Endothelial cell of umbilical vein (primary cell): ENCODE results near the gene SSRP1.

Experiments
- EZH2 ChIP-seq: IDR thresholded peaks from 2 replicates; pipeline ENCODE4 v1.6.1; 2012; ENCODE audit warnings: borderline replicate concordance, low read depth, mild to moderate bottlenecking, moderate library complexity, low read length, inconsistent platforms; ENCODE audit not compliant: severe bottlenecking
- FOS ChIP-seq: IDR thresholded peaks from 2 replicates; pipeline ENCODE4 v1.6.1; 2011; ENCODE audit warnings: mild to moderate bottlenecking, low read length, moderate library complexity, borderline replicate concordance; ENCODE audit not compliant: insufficient read depth
- GATA2 ChIP-seq: IDR thresholded peaks from 2 replicates; pipeline ENCODE4 v1.7.0; 2011; ENCODE audit warnings: low read depth, mild to moderate bottlenecking, moderate library complexity, mixed read lengths, low read length; ENCODE audit not compliant: insufficient read length, insufficient read depth
- JUN ChIP-seq: IDR thresholded peaks from 2 replicates; pipeline ENCODE4 v1.6.1; 2011; ENCODE audit warnings: borderline replicate concordance, low read depth; ENCODE audit not compliant: insufficient read length, insufficient read depth
- MYC ChIP-seq: IDR thresholded peaks from one replicate; pipeline ENCODE4 v1.6.1; 2011; ENCODE audit warnings: mild to moderate bottlenecking, low read depth, low read length
- POLR2A ChIP-seq: IDR thresholded peaks from 2 replicates; pipeline ENCODE4 v1.6.1; 2012; ENCODE audit warnings: low read depth, mild to moderate bottlenecking, control low read depth, low read length
- POLR2AphosphoS5 ChIP-seq: IDR thresholded peaks from 2 replicates; pipeline ENCODE4 v1.6.1; 2012; ENCODE audit warnings: low read depth, mild to moderate bottlenecking, control low read depth, low read length, moderate library complexity; ENCODE audit not compliant: insufficient read depth
- TF ChIP-seq, protein P1 (sequence below), 2 donors: IDR thresholded peaks; 1 replicate in 1 of 2; 2 replicates in 1 of 2; pipeline ENCODE4 v1.5.1; 2011; ENCODE audit warnings: low read length in 2 of 2, mild to moderate bottlenecking in 2 of 2, moderate library complexity in 2 of 2, control low read depth in 1 of 2, inconsistent platforms in 1 of 2, low read depth in 1 of 2; ENCODE audit not compliant: insufficient read depth in 1 of 2; ENCODE audit errors: extremely low read depth in 1 of 2
- TF ChIP-seq, protein P2 (sequence below): IDR thresholded peaks from 2 replicates; pipeline ENCODE4 v1.6.1; 2011; ENCODE audit not compliant: insufficient read depth, insufficient read length

DNA sequence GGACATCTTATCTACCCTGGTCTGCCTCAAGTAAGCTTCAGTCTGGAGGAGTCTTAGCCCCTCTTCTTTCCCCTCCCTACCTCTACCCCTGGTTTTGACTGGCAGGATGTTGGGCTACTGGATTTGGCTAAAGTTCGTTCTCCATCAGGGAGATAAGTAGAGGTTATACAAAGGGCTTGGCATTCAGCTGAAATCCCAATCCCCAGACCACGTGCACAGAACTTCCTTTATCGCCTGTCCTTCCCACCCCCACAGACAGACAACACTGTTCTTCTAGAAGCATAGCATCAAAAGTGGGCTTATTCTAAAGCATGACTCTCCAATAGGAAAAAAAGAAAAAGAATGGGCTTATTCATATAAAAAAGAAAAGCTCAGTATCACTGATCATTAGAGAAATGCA, 37.5 kb upstream of the SSRP1 start:
- TF ChIP-seq POLR2AphosphoS5 (no peak), POLR2A (no peak), EZH2 (no peak), JUN (no peak), MYC (no peak), FOS (no peak), GATA2 (no peak)
- TF ChIP-seq, protein P1, sequence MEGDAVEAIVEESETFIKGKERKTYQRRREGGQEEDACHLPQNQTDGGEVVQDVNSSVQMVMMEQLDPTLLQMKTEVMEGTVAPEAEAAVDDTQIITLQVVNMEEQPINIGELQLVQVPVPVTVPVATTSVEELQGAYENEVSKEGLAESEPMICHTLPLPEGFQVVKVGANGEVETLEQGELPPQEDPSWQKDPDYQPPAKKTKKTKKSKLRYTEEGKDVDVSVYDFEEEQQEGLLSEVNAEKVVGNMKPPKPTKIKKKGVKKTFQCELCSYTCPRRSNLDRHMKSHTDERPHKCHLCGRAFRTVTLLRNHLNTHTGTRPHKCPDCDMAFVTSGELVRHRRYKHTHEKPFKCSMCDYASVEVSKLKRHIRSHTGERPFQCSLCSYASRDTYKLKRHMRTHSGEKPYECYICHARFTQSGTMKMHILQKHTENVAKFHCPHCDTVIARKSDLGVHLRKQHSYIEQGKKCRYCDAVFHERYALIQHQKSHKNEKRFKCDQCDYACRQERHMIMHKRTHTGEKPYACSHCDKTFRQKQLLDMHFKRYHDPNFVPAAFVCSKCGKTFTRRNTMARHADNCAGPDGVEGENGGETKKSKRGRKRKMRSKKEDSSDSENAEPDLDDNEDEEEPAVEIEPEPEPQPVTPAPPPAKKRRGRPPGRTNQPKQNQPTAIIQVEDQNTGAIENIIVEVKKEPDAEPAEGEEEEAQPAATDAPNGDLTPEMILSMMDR (IDR thresholded peaks at IDR 0.05; ENCODE audit: extremely low read depth in 1 of 2, insufficient read depth in 1 of 2, low read depth in 1 of 2, low read length in 2 of 2), result no peak
- TF ChIP-seq, protein P2, sequence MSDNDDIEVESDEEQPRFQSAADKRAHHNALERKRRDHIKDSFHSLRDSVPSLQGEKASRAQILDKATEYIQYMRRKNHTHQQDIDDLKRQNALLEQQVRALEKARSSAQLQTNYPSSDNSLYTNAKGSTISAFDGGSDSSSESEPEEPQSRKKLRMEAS, result no peak
